Heart left ventricle (tissue), 16 donors: ENCODE data around the gene PDIK1L. TPM values are rescaled to one million over a fixed set of nuclear protein-coding genes. Genes with fewer than 3 reads are reported as not detected.
A peak's percentile ranks its signal among the peaks of the same experiment; 100 is the strongest.

Experiments used
- ATAC-seq, 4 donors: fragments of 200-7000 bp; cut with Tn5 transposase; one replicate each; pipeline ENCODE4 v1.9.1; 2020 to 2022; ENCODE audit warnings: moderate library complexity in 4 of 4, mild to moderate bottlenecking in 3 of 4, moderate number of reproducible peaks in 1 of 4
- DNase-seq, 5 donors: peaks; one replicate each; pipeline ENCODE4 v3.0.0-alpha.2; 2020
- H3K27ac ChIP-seq, 12 donors: fragments of 200-600 bp; sonication (generic) in 4 of 12; one replicate each; pipeline versions ENCODE4 v1.5.0 to v1.8.0; 2016 to 2022; ENCODE audit warnings: mild to moderate bottlenecking in 2 of 12
- H3K27me3 ChIP-seq, 9 donors: fragments of 200-600 bp; sonication (generic) in 2 of 9; one replicate each; pipeline versions ENCODE4 v1.5.1 to v1.8.0; 2016 to 2022; ENCODE audit warnings: mild to moderate bottlenecking in 3 of 9
- H3K36me3 ChIP-seq, 9 donors: fragments of 200-600 bp; sonication (generic) in 2 of 9; one replicate each; pipeline versions ENCODE4 v1.5.0 to v1.8.0; 2018 to 2022; ENCODE audit warnings: mild to moderate bottlenecking in 2 of 9
- H3K4me1 ChIP-seq, 12 donors: fragments of 200-600 bp; sonication (generic) in 4 of 12; one replicate each; pipeline versions ENCODE4 v1.5.0 to v1.8.0; 2016 to 2022; ENCODE audit warnings: mild to moderate bottlenecking in 3 of 12
- H3K4me3 ChIP-seq, 12 donors: fragments of 200-600 bp; sonication (generic) in 4 of 12; one replicate each; pipeline versions ENCODE4 v1.5.0 to v1.8.0; 2017 to 2022; ENCODE audit warnings: mild to moderate bottlenecking in 9 of 12, moderate library complexity in 4 of 12
- H3K9me3 ChIP-seq, 12 donors: fragments of 200-600 bp; sonication (generic) in 4 of 12; one replicate each; pipeline versions ENCODE4 v1.5.0 to v1.8.0; 2016 to 2022; ENCODE audit warnings: mild to moderate bottlenecking in 1 of 12
- CTCF ChIP-seq, 12 donors: fragments of 200-600 bp; sonication (generic) in 4 of 12; IDR thresholded peaks; one replicate each; pipeline versions ENCODE4 v1.5.0 to v1.8.0; 2018 to 2022; ENCODE audit warnings: antibody characterized with exemption in 12 of 12, mild to moderate bottlenecking in 5 of 12
- POLR2A ChIP-seq, 2 donors: fragments of 450-650 bp; IDR thresholded peaks; one replicate each; pipeline ENCODE4 v1.6.1; 2017; ENCODE audit warnings: antibody characterized with exemption in 2 of 2, mild to moderate bottlenecking in 2 of 2, moderate library complexity in 2 of 2
- WGBS, 4 donors: extraction: QIAGEN DNeasy Blood & Tissue Kit in 2 of 4; methylation state at CpG; one replicate each; pipeline versions ENCODE4 v1.1.5 to v1.1.7; 2013 to 2018; 5-methylcytosine and 5-hydroxymethylcytosine counted together
- intact Hi-C, 10 donors: fragments of 100-400 bp; cut with DNase I; formaldehyde crosslinking; loops; one replicate each; pipeline versions ENCODE4 v1.11.1 to v1.14.2; 2022
- polyA plus RNA-seq, 2 donors: library from polyadenylated mRNA; stranded (reverse); fragments of 200-250 nt; gene quantifications; one replicate each; pipeline ENCODE4 v1.2.3, GENCODE V29; 2013
- total RNA-seq, 9 donors: library from RNA; depleted of rRNA in 2 of 9; stranded (reverse); fragments of >200 nt in 2 of 9; fragmentation: NEBNext Ultra II Directional in 3 of 9; extraction: Animal tissue kit (Norgen Biotek cat#: 25700) in 3 of 9; gene quantifications; one replicate each; pipeline versions ENCODE4 v1.1.0 to v1.2.4, GENCODE V29; 2016 to 2023
- donor health status: ischemic (EF 13 %, LVEDD 7.1; RV severe dilation, severe dysfunction).
- donor health status: healthy with polysubstance abuse.
- donor health status: DM: no; HTN: yes; CAD: no.
- donor health status: DM: no; HTN: no; CAD: no.
- donor health status: ischemic (EF 25% LVEDD 6.9; RV normal size, moderate dysfunction).
- donor health status: ischemic (EF 25% LVEDD 5.7; RV mildly dilated, moderate dysfunction).
- donor health status: healthy.
- donor health status: DM: yes; HTN: yes; CAD: no.
- donor health status: ischemic (EF 35%, LVEDD 5.7; RV mildly dilated, moderate dysfunction).
- donor health status: nonischemic (EF 11% LVEDD 7.7; RV severe dilation, severe dysfunction).
- donor health status: DM: yes; HTN: yes; CAD: no.
- donor health status: PGD.
- donor health status: ischemic (EF 29% LVEDD 5.4; RV normal size, mild dysfunction).
- donor health status: nonischemic (EF 23%, LVEDD 6.1; RV moderate dilation, normal function).

The PDIK1L gene
- total and polyA plus RNA-seq, 11 donors = 2.1 to 9.3 (median 5.7) TPM

- H3K4me3 ChIP-seq = peak overlapping the region; percentile 43 to 91 (median 63)
- 16 to 45% (median 22%) methylated on average over 4 of the region's 4 CpGs for WGBS, 4 donors
- H3K9me3 ChIP-seq = no peaks in the 10 kb centered on the region
- peak; percentile 88 to 92 (median 91) for ATAC-seq
- H3K27me3 ChIP-seq = peaks cover 0 to 19% (median 0%) of the 10 kb centered on the region in 9 donors
- peaks cover 0 to 38% (median 0%) of the 10 kb centered on the region in 9 donors for H3K36me3 ChIP-seq
- peak overlapping the region; percentile 71 to 100 (median 88) for H3K27ac ChIP-seq
- intact Hi-C loops = loop anchor here in 3 of 10 donors (1.0 to 2.0 kb wide), 3 partner anchors 16 to 28 kb away; no protein-coding TSS in a partner anchor
- no peak for TF ChIP-seq CTCF (IDR thresholded peaks at IDR 0.05)
- no peak for TF ChIP-seq POLR2A (IDR thresholded peaks at IDR 0.05)
- peak; percentile 77 to 90 (median 85) for DNase-seq
- peaks cover 0 to 21% (median 0%) of the 10 kb centered on the region in 12 donors for H3K4me1 ChIP-seq
These were observed 44.8 kb upstream of the PDIK1L start for GRCh38 chr1:26066857-26067256.

DNA sequence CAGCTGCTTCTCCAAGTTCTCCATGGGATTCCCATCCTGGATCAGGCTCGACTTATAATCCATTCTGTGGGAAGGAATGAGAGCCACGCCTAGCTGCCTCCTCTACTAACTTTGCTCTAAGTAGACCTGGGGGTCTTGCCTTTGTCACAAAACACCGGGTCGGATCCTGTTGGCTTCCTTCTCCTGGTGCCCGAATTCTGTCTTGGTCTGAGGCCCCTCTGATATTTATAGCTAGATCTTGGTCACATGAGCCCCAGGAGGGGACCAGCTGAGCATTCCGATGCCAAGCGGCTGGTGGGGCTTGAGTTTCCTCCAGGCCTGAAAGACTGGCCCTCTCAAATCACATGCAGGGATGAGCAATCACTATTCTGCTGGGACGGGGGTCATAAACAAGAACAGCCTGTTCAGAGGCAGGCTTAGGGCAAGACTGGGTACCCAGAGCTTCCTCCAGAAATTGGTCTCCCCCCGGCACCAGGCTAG is 44.2 kb upstream of the PDIK1L start, which contains the start of gene TRIM63:
TSS of gene TRIM63 (minus strand) at position 199 of the 480 bp plus-strand sequence. CDS start at position 63, 136 bp downstream.
- H3K27me3 ChIP-seq = peaks cover 0 to 19% (median 0%) of the 10 kb centered on the region in 9 donors
- intact Hi-C loops = loop anchor here in 3 of 10 donors (1.0 to 2.0 kb wide), 3 partner anchors 16 to 27 kb away; no protein-coding TSS in a partner anchor
- ATAC-seq (peak; percentile 63 to 75 (median 68)), DNase-seq (peak in 4 of 5 donors; percentile 65 to 85 (median 76))
- H3K9me3 ChIP-seq = no peaks in the 10 kb centered on the region
- peak within 1 kb of the TSS; percentile 71 to 100 (median 88) for H3K27ac ChIP-seq
- peaks cover 0 to 31% (median 0%) of the 10 kb centered on the region in 9 donors for H3K36me3 ChIP-seq
- H3K4me3 ChIP-seq = peak within 1 kb of the TSS; percentile 43 to 91 (median 63)
- TF ChIP-seq POLR2A (IDR thresholded peaks at IDR 0.05) (peak; percentile 2 to 92), CTCF (IDR thresholded peaks at IDR 0.05) (no peak)
- peaks cover 0 to 24% (median 0%) of the 10 kb centered on the region in 12 donors for H3K4me1 ChIP-seq
- 29 to 34% (median 31%) methylated on average over 8 to 9 of the region's 9 CpGs for WGBS, 4 donors

DNA sequence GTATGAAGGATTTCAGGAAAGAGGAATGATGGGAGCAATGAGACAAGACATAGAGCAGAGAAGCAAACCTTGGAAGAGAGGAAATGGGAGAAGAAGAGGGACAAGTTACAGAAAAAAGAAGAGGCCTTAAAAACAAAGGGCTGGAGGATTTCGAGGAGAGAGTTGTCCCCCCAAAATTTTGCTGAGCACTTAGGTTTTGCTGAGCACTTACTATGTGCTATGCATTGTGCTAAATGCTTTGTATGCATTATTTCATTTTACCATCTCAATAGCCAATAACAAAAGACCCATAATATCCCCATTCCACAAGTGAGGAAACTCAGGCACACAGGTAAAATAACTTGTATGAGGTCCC is 41.7 kb upstream of the PDIK1L start:
- WGBS, 4 donors = 83 to 88% (median 86%) methylated on average over 1 of the region's 1 CpG
- Histone ChIP-seq H3K36me3 (peaks cover 0 to 14% (median 0%) of the 10 kb centered on the region in 9 donors), H3K27ac (no peak overlapping the region), H3K4me1 (peaks cover 0 to 30% (median 0%) of the 10 kb centered on the region in 12 donors), H3K4me3 (no peak overlapping the region), H3K27me3 (peaks cover 0 to 19% (median 0%) of the 10 kb centered on the region in 9 donors), H3K9me3 (no peaks in the 10 kb centered on the region)
- DNase-seq (no peak), ATAC-seq (no peak)
- intact Hi-C loops = no loop called here
- TF ChIP-seq POLR2A (IDR thresholded peaks at IDR 0.05) (no peak), CTCF (IDR thresholded peaks at IDR 0.05) (no peak)

GRCh38 chr1:26070296-26070962 is 41.2 kb upstream of the PDIK1L start:
- no peak overlapping the region for H3K27ac ChIP-seq
- H3K27me3 ChIP-seq = peaks cover 0 to 17% (median 0%) of the 10 kb centered on the region in 9 donors
- TF ChIP-seq CTCF (IDR thresholded peaks at IDR 0.05) = no peak
- no peak for TF ChIP-seq POLR2A (IDR thresholded peaks at IDR 0.05)
- DNase-seq (no peak), ATAC-seq (no peak)
- intact Hi-C loops = no loop called here
- H3K36me3 ChIP-seq = peaks cover 0 to 10% (median 0%) of the 10 kb centered on the region in 9 donors
- peaks cover 0 to 35% (median under 1%) of the 10 kb centered on the region in 12 donors for H3K4me1 ChIP-seq
- no peaks in the 10 kb centered on the region for H3K9me3 ChIP-seq
- no peak overlapping the region for H3K4me3 ChIP-seq
- 89 to 93% (median 90%) methylated on average over 4 of the region's 4 CpGs for WGBS, 4 donors
